ENCODE data around the gene SMAD7.

SMAD7 gene

GRCh38 chr18:48996041-48996440 is 45.3 kb upstream of the SMAD7 start:
- TF ChIP-seq CTCF (IDR thresholded peaks at IDR 0.05; ENCODE audit: low read depth, low read length), result no peak
- Histone ChIP-seq H3K27ac (no peak overlapping the region), H3K4me3 (ENCODE audit: low read depth, low read length) (no peak overlapping the region), H3K36me3 (no peaks in the 10 kb centered on the region), H3K9me3 (ENCODE audit: severe bottlenecking) (no peaks in the 10 kb centered on the region), H3K27me3 (ENCODE audit: insufficient read depth, low read depth, severe bottlenecking) (no peaks in the 10 kb centered on the region)
- no peak for DNase-seq

GRCh38 chr18:48994926-48995835 is 44.4 kb upstream of the SMAD7 start:
- Histone ChIP-seq H3K36me3 (no peaks in the 10 kb centered on the region), H3K9me3 (ENCODE audit: severe bottlenecking) (no peaks in the 10 kb centered on the region), H3K27me3 (ENCODE audit: insufficient read depth, low read depth, severe bottlenecking) (no peaks in the 10 kb centered on the region), H3K27ac (no peak overlapping the region), H3K4me3 (ENCODE audit: low read depth, low read length) (no peak overlapping the region)
- no peak for DNase-seq
- TF ChIP-seq CTCF (IDR thresholded peaks at IDR 0.05; ENCODE audit: low read depth, low read length), result no peak

- Histone ChIP-seq H3K36me3 (no peaks in the 10 kb centered on the region), H3K27ac (no peak overlapping the region), H3K27me3 (ENCODE audit: insufficient read depth, low read depth, severe bottlenecking) (no peaks in the 10 kb centered on the region), H3K4me3 (ENCODE audit: low read depth, low read length) (no peak overlapping the region), H3K9me3 (ENCODE audit: severe bottlenecking) (no peaks in the 10 kb centered on the region)
- TF ChIP-seq CTCF (IDR thresholded peaks at IDR 0.05; ENCODE audit: low read depth, low read length), result no peak
- DNase-seq, result no peak
These were observed 43.4 kb upstream of the SMAD7 start for GRCh38 chr18:48994044-48994651.

- Histone ChIP-seq H3K36me3 (no peaks in the 10 kb centered on the region), H3K9me3 (ENCODE audit: severe bottlenecking) (no peaks in the 10 kb centered on the region), H3K27ac (no peak overlapping the region), H3K27me3 (ENCODE audit: insufficient read depth, low read depth, severe bottlenecking) (no peaks in the 10 kb centered on the region), H3K4me3 (ENCODE audit: low read depth, low read length) (no peak overlapping the region)
- DNase-seq, result no peak
- TF ChIP-seq CTCF (IDR thresholded peaks at IDR 0.05; ENCODE audit: low read depth, low read length), result no peak
These were observed 42.8 kb upstream of the SMAD7 start for GRCh38 chr18:48993586-48993985.

GRCh38 chr18:48992791-48993555 is 42.2 kb upstream of the SMAD7 start:
- Histone ChIP-seq H3K36me3 (no peaks in the 10 kb centered on the region), H3K27me3 (ENCODE audit: insufficient read depth, low read depth, severe bottlenecking) (no peaks in the 10 kb centered on the region), H3K27ac (no peak overlapping the region), H3K9me3 (ENCODE audit: severe bottlenecking) (no peaks in the 10 kb centered on the region), H3K4me3 (ENCODE audit: low read depth, low read length) (no peak overlapping the region)
- DNase-seq, result no peak
- TF ChIP-seq CTCF (IDR thresholded peaks at IDR 0.05; ENCODE audit: low read depth, low read length), result no peak

All from WERI-Rb-1 (cell line).